ENCODE measurements around the gene AKR1C1. TPM values are rescaled to one million over a fixed set of nuclear protein-coding genes. Genes with fewer than 3 reads are reported as not detected.
"Not testable (repeated sequence)": the region's sequence is repeated elsewhere in the genome, so short reads cannot be mapped to it uniquely, and the experiment has no call there.

Gene AKR1C1
- total RNA-seq, 1 donor: 3.3 TPM

- not testable (repeated sequence) for H3K4me1 ChIP-seq (ENCODE audit: insufficient read depth, low read length); H3K4me3 ChIP-seq (ENCODE audit: low read length); H3K27me3 ChIP-seq (ENCODE audit: insufficient read depth, low read length); H3K9me3 ChIP-seq (ENCODE audit: low read depth, low read length)
Measured at GRCh38 chr10:4943416-4943815, 19.8 kb upstream of the AKR1C1 start.

DNA sequence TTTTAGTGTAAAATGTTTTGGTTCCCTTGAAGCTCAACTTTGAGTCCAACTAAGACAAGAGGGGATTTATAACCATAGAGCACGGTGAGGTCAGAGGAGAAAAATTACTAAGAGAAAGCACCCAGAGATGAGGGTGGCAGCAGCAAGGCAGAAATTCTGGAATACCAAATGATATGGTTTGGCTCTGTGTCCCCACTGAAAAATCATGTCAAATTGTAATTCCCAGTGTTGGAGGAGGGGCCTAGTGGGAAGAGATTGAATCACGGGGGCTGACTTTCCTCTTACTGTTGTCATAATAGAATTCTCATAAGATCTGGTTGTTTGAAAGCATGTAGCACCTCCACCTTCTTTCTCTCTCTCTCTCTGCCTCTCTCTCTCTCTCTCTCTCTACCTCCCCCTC lies 19.4 kb upstream of the AKR1C1 start:
- Histone ChIP-seq H3K4me3 (ENCODE audit: low read length) (no peak overlapping the region), H3K4me1 (ENCODE audit: insufficient read depth, low read length) (no peaks in the 10 kb centered on the region), H3K9me3 (ENCODE audit: low read depth, low read length) (no peaks in the 10 kb centered on the region), H3K27me3 (ENCODE audit: insufficient read depth, low read length) (no peaks in the 10 kb centered on the region)

GRCh38 chr10:4944841-4945240 lies 18.4 kb upstream of the AKR1C1 start:
- H3K9me3 ChIP-seq (ENCODE audit: low read depth, low read length): no peaks in the 10 kb centered on the region
- no peaks in the 10 kb centered on the region for H3K27me3 ChIP-seq (ENCODE audit: insufficient read depth, low read length)
- H3K4me1 ChIP-seq (ENCODE audit: insufficient read depth, low read length): no peaks in the 10 kb centered on the region
- H3K4me3 ChIP-seq (ENCODE audit: low read length): no peak overlapping the region

DNA sequence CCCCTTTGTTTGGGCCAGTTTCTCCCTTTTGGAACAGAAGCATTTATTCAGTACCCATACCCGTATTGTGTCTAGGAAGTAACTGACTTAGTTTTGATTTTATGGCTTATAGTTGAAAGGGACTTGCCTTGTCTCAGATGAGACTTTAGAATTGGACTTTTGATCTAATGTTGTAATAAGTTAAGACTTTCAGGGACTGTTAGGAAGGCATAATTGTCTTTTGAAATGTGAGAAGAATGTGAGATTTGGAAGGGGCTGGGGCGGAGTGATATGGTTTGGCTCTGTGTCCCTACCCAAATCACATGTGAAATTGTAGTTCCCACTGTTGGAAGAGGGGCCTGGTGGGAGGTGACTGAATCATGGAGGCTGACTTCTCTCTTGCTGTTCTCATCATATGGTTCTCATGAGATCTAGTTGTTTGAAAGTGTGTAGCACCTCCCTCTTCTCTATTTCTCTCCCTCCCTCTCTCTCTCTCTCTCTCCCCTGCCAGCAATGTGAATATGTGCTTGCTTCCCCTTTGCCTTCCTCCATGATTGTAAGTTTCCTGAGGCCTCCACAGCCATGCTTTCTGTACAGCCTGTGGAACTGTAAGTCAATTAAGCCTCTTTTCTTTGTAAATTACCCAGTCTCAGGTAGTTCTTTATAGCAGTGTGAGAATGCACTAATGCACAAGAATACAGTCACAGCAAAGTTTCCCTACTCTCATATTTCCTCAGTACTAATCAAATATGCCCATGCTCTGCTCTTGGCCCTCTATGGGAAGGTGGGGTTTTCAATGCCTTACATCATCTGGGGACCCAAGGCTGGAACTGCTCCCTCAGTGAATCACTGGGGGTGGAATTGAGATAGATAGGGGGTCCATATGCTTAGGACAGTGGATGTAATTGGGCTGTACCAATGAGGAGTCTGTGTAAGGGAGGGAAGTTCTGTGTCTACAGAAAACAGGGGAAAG lies 17.2 kb upstream of the AKR1C1 start:
- no peaks in the 10 kb centered on the region for H3K4me1 ChIP-seq (ENCODE audit: insufficient read depth, low read length)
- no peak overlapping the region for H3K4me3 ChIP-seq (ENCODE audit: low read length)
- H3K27me3 ChIP-seq (ENCODE audit: insufficient read depth, low read length): no peaks in the 10 kb centered on the region
- H3K9me3 ChIP-seq (ENCODE audit: low read depth, low read length): no peaks in the 10 kb centered on the region

GRCh38 chr10:4947039-4947634 lies 16.1 kb upstream of the AKR1C1 start:
- Histone ChIP-seq H3K4me3 (ENCODE audit: low read length) (no peak overlapping the region), H3K4me1 (ENCODE audit: insufficient read depth, low read length) (no peaks in the 10 kb centered on the region), H3K27me3 (ENCODE audit: insufficient read depth, low read length) (no peaks in the 10 kb centered on the region), H3K9me3 (ENCODE audit: low read depth, low read length) (no peaks in the 10 kb centered on the region)

DNA sequence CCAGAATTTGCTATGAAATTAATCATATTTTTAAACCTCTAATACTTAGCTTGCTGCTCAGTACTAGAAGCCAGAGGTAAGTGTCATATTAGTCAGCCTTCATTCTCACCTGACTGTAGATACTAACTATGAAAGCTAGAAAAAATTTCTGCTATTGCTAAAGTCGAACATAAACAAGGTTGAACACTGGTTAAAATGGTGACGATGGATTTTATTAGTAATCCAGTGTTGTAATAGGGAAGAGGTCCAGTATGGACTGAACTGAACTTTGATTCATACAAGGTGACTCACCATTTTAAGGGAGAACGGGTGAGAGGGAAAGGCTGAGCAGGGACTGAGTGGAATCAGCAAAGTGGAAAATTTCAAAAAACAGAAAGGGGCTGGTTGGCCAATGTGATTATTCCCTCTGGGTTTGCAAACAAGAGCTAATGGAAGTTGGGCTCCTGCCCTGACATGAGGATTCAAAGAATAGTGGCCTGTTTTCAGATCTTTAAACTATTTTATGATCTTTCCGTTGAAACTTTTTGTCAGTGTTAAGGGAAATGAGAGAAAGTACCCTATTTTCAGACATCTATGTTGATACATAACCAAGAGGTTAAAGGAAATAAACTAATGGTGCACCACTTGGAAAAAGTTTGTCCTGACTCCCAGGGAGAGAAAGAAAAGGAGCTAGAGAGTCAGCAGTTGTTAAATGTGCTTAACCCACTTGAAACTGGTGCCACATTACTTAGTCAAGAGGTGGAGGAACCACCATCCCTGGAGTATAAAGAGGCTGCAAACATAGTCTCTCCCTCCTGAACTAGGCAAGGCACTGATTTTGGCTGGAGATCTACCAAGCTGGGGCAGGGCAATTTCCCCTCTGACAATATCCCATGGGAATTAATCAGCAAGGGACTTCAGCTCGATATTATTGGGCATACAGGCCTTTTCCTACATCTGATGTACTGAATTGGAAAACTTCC lies 15.3 kb upstream of the AKR1C1 start:
- Histone ChIP-seq H3K27me3 (ENCODE audit: insufficient read depth, low read length) (no peaks in the 10 kb centered on the region), H3K9me3 (ENCODE audit: low read depth, low read length) (no peaks in the 10 kb centered on the region), H3K4me3 (ENCODE audit: low read length) (no peak overlapping the region), H3K4me1 (ENCODE audit: insufficient read depth, low read length) (no peaks in the 10 kb centered on the region)

DNA sequence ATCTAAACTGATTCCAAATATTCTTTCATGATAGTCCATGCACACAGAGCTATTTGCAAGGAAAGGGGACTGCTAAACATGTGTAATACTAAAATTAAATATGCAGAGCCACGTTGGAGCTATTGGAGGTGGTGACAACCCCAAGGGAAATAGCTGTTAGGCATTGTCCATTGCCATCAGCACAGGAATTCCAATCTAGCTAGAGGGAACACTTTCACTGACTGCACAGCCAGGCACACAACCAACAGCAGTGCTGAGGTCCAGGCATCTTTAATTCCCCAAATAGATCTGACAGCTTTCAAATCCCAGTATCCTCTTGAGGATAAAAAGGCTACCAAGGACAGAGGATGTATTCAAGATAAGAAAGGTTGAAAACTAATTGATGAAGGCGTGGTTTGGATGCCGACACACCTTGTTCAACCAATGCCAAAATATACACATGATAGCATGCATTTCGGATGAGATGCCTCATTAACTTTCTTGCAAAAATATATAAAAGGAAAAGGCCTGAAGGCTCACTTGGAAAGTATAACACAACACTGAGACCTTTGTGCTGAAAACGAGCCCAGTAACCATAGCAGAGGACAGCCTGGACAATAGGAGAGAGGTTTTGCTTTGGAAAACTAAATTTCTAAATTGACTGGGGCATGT lies 11.6 kb upstream of the AKR1C1 start:
- not testable (repeated sequence) for H3K4me1 ChIP-seq (ENCODE audit: insufficient read depth, low read length); H3K9me3 ChIP-seq (ENCODE audit: low read depth, low read length); H3K4me3 ChIP-seq (ENCODE audit: low read length); H3K27me3 ChIP-seq (ENCODE audit: insufficient read depth, low read length)

- Histone ChIP-seq H3K4me1 (ENCODE audit: insufficient read depth, low read length) (no peaks in the 10 kb centered on the region), H3K4me3 (ENCODE audit: low read length) (no peak overlapping the region), H3K27me3 (ENCODE audit: insufficient read depth, low read length) (no peaks in the 10 kb centered on the region), H3K9me3 (ENCODE audit: low read depth, low read length) (no peaks in the 10 kb centered on the region)
Measured at GRCh38 chr10:4953405-4953804, 9.8 kb upstream of the AKR1C1 start.

- H3K4me1 ChIP-seq (ENCODE audit: insufficient read depth, low read length); H3K27me3 ChIP-seq (ENCODE audit: insufficient read depth, low read length); H3K4me3 ChIP-seq (ENCODE audit: low read length); H3K9me3 ChIP-seq (ENCODE audit: low read depth, low read length): not testable (repeated sequence)
Measured at GRCh38 chr10:4956088-4956487, 7.1 kb upstream of the AKR1C1 start.

GRCh38 chr10:4956955-4957645 lies 6.1 kb upstream of the AKR1C1 start:
- H3K4me3 ChIP-seq (ENCODE audit: low read length); H3K4me1 ChIP-seq (ENCODE audit: insufficient read depth, low read length); H3K27me3 ChIP-seq (ENCODE audit: insufficient read depth, low read length); H3K9me3 ChIP-seq (ENCODE audit: low read depth, low read length): not testable (repeated sequence)

- H3K4me3 ChIP-seq (ENCODE audit: low read length); H3K4me1 ChIP-seq (ENCODE audit: insufficient read depth, low read length); H3K9me3 ChIP-seq (ENCODE audit: low read depth, low read length); H3K27me3 ChIP-seq (ENCODE audit: insufficient read depth, low read length): not testable (repeated sequence)
Measured at GRCh38 chr10:4961558-4961957, 1.7 kb upstream of the AKR1C1 start.

GRCh38 chr10:4962308-4962707 lies 907 bp upstream of the AKR1C1 start:
- H3K27me3 ChIP-seq (ENCODE audit: insufficient read depth, low read length); H3K4me1 ChIP-seq (ENCODE audit: insufficient read depth, low read length); H3K9me3 ChIP-seq (ENCODE audit: low read depth, low read length); H3K4me3 ChIP-seq (ENCODE audit: low read length): not testable (repeated sequence)

GRCh38 chr10:4963815-4964154 lies 570 bp downstream of the AKR1C1 start:
- not testable (repeated sequence) for H3K4me3 ChIP-seq (ENCODE audit: low read length); H3K9me3 ChIP-seq (ENCODE audit: low read depth, low read length); H3K4me1 ChIP-seq (ENCODE audit: insufficient read depth, low read length); H3K27me3 ChIP-seq (ENCODE audit: insufficient read depth, low read length)

DNA sequence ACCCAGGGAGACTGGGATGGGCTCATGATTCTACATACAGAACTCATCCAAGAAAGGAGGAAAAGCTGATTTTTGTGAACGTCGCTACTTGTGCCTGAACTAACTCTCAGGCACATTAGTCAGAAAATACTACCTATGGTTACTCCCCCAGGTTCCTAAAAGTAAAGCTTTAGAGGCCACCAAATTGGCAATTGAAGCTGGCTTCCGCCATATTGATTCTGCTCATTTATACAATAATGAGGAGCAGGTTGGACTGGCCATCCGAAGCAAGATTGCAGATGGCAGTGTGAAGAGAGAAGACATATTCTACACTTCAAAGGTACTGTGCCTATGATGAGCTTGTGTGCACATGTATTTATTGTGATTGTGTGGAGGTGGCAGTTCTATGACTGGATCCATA lies 2.5 kb downstream of the AKR1C1 start:
- H3K4me3 ChIP-seq (ENCODE audit: low read length); H3K27me3 ChIP-seq (ENCODE audit: insufficient read depth, low read length); H3K4me1 ChIP-seq (ENCODE audit: insufficient read depth, low read length); H3K9me3 ChIP-seq (ENCODE audit: low read depth, low read length): not testable (repeated sequence)

All from mononuclear cell (primary cell).